HG02610 (cell line): ENCODE results near the gene RNF133.

Source experiments
- ATAC-seq: cut with Tn5 transposase; IDR thresholded peaks from one replicate; pipeline ENCODE4 v1.9.1; 2021; ENCODE audit warnings: mild to moderate bottlenecking, moderate library complexity; ENCODE audit not compliant: unreplicated experiment

Gene RNF133, protein sequence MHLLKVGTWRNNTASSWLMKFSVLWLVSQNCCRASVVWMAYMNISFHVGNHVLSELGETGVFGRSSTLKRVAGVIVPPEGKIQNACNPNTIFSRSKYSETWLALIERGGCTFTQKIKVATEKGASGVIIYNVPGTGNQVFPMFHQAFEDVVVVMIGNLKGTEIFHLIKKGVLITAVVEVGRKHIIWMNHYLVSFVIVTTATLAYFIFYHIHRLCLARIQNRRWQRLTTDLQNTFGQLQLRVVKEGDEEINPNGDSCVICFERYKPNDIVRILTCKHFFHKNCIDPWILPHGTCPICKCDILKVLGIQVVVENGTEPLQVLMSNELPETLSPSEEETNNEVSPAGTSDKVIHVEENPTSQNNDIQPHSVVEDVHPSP

DNA sequence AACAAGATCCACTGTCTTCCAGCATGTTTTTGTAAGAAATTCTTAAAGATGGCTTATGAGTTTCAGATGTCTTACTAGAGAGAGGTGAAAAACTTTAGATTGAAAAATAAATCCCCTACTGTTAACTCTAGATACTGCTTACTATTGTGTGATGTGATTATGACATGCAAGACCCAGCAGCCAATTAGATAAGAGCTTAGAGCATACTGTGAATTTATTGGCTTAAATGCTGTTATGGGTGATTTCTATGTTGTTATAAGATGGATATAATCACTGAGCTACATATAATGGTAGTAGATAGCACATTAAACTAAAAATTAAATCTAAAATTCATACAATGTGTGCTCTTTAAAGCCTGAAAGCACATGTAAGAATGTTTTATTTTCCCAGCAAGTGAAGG, at the start of gene RNF133:
RNF133 (minus strand) TSS at position 101 of the 400 bp plus-strand sequence. CDS start 199 bp downstream, outside the sequence.
- no peak for ATAC-seq

DNA sequence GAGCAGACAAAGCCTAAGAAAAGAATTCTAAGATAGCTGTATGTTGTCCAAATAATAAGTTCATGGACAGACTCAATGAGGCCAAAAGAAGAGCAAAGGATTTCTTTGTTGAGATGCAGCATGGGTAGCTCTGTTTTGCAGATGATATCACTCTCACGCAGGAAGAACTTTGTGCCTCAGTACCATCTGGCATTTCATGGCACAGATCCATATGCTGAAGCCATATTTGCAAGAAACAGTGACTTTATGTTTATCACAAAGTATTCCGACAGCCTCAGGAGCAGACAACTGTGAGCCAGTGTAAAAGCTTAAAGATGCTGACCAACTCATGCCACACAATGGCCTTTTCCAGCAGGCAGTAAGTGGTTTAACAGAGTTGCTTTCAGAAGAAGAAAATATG, 49.3 kb upstream of the RNF133 start:
- ATAC-seq, result no peak

DNA sequence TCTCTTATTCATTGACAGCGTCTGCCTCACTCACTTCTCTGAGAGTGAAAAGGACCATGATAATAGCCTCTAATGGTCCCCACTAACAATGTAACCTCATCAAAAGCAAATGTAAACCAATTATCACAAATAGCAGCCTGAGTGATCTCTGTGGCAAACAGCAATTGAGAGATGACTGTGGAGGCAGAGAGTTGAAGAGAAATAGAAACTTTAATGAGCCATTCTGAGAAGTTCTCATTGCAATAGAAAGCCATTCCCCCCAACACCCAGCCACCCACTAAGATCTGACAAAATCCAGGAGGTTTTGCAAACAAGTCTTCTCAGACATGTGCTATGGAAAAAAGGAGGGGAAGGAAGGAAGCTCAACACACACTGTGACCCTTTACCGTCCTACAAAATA, 48.0 kb upstream of the RNF133 start:
- ATAC-seq, result no peak

DNA sequence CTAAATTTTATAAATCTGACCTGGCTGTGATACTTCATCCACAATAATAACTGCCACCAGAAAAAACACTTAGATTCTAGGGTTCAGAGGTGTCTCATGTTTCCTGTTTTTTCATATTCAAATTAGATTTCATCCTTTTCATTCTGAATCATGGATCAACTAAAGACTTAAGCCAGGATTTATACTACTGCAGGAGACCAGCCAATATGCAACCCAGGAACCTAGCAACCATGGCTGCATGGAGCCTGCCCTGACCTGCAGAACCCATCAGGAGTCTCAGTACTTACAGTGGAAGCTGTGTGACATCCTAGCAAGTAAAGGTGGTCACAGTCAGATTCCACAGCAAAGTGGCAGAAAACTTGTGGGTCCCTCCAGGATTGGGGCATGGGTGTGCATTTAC, 44.3 kb upstream of the RNF133 start:
- ATAC-seq, result no peak

DNA sequence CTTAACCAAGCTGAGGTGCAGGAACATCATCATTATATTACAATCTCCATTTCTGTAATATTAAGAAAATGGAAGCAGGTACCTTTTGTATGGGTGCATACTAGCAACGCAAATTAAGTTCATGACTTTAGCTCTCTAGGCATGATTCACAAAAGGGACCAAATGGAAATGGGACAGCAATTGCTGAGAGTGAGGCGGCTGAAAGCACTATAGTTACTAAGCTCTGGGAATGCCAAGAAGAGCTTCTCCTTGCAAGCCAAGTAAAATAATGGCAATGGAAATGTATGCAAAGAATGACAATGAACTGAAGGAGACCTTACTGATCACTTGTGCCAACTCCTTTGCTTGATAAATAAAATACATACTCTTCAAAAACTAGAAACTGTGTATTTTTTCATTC, 40.0 kb upstream of the RNF133 start:
- ATAC-seq, result no peak

DNA sequence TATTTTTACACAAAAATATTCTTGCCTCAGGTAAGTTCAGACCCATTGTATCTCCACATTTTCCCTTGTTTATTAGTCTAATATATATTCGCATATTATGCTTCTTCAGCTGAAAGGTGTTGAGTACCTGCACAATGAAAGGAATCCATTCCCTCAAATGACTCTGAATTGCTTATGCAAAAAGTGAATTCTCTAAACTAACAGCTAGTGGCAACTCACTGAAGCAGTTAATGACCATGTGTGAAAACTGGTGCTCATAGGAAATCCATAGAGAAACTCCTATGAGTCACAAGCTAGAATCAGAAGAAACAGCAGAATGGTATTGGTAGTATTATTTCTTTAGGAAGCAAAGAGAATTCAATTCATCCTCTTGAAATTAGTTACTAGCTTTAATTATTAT, 37.3 kb upstream of the RNF133 start:
- ATAC-seq, result no peak

DNA sequence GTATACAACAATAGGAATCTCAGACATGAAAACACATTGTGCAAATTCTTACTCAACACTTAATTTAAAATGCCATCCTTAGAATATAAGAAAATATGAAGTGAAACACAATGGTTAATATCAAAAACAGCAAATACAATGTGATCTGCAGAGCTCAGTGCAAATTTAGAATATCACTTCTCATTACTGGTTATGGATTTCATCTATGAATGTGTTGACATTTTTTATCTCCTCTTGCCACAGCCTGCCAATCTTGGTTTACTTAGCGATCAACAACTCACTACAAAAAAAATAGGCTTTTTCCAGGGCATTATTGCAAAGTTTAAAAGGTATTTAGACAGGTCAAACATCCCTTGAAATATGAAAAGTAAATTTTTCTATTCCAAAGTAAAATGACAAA, 28.8 kb upstream of the RNF133 start:
- ATAC-seq, result no peak

DNA sequence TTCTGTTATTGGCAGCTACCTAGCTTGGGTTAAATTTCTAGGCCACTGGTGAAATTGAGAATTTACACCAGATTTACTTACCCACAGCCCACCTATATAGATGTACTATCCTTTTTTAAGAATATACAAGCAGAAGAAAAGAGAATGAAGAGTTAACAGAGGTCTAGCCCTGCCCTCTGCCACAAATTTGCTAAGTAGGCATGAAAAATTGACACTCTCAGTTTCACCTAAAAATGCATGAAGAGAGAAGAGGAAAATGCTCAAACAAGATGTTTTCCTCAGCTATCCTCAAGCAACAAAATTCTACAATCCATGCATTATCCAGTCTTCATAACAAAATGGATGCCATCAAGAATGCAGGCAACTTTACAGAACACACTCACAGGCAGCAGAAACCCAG, 28.4 kb upstream of the RNF133 start:
- ATAC-seq, result no peak

DNA sequence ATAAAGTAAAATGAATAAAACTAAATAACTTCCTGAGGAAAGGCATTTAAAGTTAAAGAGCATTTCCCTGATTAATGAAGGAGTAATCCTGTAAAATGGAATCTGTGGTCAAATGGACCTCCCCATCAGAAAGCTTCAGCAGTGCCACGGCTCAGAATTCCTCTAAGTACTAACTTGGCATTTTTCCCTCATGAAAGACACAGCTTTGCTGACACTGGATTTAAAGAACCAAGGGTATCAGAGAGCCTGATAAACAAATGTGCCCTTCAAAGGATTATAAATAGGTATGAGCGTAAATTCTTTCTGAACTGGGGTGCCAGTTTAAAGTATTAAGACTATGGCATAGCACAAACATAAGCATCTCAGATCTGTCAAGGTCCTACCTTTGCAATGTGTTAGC, 28.0 kb upstream of the RNF133 start:
- no peak for ATAC-seq

DNA sequence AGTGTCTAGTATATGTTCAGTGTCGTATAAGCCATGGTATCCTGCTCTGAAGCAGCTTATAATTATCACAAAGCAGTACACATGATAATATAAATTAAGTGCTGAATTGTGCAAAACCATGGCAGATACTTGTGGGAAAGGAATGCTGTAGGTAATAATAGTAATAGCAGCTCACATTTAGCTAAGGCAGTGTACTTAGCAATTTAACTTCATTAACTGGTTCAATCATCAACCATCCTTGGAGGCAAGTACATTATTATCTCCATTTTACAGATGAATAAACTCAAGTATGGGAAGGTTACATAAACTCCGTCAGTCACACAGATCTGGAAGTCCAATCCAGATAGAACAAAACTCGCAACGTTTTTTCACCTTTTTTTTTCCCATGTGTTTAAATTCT, 25.4 kb upstream of the RNF133 start:
- ATAC-seq, result no peak

DNA sequence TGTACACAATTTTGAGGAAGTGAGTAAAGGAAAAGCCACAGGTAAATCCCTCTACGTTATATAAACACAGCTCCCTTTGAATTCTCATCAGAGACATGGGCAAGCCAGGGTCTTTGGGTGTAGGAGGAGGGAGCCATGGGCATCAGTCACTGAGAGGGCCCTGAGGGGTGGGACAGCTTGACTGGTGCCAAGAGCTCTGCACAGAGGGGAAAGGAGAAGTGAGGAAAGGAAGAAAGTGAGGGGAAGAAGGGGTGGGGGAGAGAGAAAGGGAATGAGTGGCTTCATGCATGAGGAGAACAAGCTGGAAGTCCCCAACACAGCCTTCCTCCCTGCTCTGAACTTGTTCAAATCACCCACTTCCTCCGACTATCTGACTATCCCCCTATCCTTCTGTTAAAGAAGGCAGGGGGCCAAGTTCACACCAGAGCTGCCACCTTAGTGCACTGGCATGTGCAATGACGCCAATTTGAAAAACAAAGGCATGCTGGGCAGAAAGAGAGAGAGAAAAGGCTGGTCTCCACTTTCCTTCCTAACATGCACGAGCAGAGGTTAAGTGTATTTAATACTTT, 20.2 kb upstream of the RNF133 start:
- no peak for ATAC-seq

DNA sequence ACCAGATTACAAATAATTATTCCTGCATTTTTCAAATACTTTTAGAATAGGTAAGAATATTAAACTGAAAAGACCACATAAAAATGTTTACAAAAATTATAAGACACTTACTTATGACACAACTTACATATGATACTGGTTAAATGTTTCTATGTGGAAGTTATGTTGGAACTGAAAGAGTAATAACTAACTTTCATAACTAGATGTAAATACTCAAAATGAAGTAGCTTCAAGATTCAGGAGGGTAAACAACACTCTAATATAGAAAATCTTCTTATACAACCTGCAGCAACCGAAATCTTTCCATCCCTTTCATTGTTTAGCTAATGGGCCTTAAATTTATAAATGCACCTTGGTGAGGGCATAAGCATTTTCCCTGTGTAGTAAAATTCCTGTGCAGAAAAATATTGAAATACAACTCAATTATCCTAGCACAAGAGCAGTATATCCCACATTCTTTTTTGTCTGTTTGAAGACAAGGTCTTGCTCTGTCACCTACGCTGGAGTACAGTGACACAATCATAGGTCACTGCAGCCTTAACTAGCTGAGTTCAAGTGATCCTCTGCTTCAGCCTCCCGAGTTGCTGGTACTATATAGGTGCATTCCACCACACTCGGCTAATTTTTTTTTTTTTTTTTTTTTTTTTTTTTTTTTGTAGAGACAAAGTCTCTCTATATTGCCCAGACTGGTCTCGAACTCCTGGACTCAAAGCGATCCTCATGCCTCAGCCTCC, 18.6 kb upstream of the RNF133 start:
- ATAC-seq, result no peak

DNA sequence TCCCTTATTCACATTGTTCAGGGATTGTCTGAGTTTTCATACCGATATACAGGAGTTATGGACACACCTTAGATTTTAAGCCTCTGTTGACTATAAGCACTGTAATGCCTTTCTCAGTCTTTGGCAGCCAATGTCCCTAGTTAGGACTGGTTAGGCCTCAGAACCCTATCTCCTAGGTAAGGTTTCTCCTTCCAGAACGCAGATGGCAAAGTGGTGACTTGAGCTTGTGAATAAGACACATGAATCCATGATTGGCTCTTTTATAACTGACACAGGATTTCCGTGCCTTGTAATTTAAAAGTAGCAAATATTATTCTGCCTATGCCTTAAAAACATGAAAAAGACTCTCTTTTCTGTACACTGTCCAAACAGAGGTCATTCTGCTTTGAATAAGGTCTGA, 16.3 kb upstream of the RNF133 start:
- no peak for ATAC-seq

DNA sequence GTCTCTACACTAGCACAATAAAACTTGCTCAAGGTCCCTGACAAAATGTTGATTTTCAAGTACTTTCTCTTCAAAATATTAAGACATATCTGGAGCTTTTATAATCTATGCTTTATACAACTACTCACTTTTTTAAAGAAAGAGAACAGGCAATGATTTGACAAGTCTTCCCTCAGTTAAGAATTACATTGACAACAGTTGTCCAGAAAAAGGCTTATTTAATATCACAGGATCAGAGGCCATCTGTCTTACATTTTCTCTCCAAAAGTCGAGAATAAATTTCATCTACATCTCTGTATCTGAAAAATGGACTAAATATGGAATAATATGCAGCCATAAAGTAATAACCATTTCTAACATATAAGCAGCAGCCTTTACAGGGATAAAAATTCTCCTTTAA, 12.0 kb upstream of the RNF133 start:
- no peak for ATAC-seq

DNA sequence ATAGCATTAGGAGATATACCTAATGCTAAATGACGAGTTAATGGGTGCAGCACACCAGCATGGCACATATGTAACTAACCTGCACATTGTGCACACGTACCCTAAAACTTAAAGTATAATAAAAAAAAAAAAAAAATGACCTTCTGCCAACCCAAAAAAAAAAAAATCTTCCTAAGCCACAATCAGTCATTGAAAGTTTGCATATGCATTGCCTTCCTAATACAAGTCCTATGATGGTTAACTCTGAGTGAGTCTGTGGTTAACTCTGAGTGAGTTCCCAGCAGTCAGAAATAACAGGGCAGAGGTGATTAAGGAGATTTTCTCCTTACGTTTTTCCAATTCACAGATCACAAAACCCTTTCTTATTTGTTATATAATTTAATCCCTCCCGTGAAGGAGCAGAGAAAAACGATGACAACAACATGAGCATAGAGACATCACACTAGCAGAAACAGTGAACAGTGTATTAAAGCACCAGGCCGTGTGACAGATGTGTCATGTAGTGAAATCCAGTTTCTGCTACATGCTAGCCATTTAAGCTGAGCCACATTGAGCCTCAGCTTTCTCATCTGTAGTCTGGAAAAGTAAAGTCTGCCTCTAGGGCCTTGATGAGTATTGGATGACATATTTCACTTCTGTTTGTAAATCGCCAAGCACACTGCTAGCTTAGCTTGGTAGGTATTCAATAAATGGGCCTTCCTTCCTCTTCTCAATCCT, 11.2 kb upstream of the RNF133 start:
- no peak for ATAC-seq

DNA sequence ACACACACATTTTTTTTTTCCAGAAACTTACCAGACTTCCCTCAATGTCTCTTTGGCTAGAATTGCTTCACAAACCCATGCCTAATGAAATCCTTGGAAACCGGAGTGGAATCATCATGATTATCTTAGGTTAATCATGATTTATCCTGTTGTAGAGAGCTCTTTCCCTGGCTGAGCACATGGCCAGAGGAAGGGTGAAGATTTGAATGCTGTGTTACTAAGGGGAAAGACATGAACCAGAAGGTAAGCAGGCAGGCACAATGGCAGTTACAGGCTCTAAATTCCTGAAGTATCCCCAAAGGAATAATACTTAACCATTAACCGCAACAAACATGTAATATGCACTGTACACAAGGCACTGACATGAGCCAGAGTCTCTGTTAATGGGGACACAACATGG, 7.9 kb upstream of the RNF133 start:
- ATAC-seq, result no peak

DNA sequence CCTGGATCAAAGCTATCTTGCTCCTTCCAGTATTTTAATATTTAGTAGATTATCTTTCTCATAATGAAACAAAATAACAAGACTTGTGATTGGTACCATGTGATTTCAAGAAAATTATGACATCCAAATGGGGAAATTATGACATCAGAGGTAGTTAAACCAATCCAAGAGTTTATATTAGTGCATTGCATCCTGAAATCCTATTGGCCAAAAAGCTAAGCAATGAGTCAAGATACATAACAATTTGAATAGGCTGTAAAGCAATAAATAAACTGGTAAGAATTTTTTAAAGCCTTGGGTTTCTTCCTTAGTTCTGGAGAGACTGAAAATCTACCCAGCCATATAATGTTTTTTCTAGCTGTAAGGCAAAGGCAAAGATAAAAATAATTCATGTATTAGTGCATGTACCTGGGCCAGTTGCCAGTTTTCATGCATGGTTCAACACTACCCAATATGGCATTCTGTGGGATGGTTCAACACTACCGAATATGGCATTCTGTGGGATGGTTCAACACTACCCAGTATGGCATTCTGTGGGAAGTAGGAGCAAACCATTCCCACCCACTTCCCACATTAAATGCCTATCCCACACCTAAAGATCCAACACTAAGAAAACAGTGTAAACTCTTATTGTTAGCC, 4.1 kb upstream of the RNF133 start, which contains the start of gene RNF148:
RNF148 (minus strand) TSS at position 51 of the 639 bp plus-strand sequence. CDS start 172 bp downstream, outside the sequence.
- no peak for ATAC-seq

DNA sequence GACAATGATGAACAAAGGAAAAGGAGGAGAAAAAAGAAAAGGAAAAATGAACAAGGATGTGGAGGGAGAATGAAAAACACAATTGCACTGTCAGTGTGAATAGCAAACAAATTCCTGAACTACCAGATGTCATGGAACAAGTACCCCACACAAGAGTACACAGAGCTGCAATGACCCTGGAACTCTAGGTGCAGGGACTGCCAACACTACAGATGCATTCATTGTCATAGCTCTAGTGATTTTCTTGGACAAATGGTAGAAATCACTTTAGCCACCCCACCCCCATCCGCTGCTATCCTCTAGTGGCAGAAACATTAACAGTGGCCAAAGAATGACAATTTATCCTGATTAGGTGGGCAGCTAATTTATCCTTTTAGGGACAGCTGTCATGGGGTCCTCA, 3.1 kb downstream of the RNF133 start:
- ATAC-seq, result no peak

DNA sequence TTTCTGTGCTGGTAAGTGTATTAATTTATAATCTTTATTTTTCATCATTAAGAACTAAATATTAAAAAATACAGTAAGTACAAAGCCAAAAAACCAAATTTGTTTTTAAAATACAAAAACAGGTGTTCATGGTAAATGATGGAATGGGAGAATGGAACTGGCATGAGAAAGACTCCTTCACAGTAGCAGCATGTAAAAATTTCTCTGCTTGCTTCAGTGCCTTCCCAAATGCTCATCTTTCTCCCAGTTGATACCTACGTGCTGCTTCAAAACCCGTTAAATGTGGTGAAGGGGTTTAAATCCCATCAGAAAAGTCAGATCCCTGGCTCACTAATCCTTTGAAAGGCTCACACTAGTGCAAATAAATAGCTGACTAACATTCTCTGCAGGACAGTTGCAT, 4.2 kb downstream of the RNF133 start:
- ATAC-seq, result no peak

DNA sequence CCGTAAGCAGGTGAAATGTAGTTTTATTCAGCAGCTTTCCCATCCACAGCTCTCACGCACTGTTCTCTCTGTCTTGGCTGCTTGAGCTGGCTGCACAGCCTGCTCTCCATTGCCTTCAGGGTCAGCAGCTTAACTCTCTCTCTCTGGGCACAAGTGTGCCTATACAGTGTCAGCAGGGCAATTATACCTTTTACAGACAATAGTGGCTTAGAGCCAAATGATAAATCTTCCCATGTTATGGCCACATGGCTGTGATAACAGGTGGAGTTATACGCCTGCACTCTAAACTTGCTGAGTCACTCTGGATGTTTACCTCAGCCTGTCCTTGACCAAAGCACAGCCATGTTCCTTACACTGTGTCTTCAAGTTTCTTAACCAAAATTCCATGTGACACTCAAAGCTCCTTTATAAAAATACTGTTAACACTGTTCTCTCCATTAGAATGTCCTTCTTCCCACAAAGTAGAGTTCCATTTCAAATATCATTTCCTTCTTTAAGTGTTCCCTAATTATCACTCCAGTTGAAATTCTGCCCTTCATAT, 6.1 kb downstream of the RNF133 start:
- ATAC-seq, result no peak
